ENCODE data around the gene KCNJ5. TPM values are rescaled to one million over a fixed set of nuclear protein-coding genes. Genes with fewer than 3 reads are reported as not detected.

KCNJ5 gene
- total RNA-seq, 1 donor from 2014 or later: 8.5 TPM

Other genes starting within 250 kb of the KCNJ5 start
- 69.7 TPM for gene FLI1, start 197.3 kb upstream of the KCNJ5 start, total RNA-seq
- 0.23 TPM for gene KCNJ1, start 24.1 kb upstream of the KCNJ5 start, total RNA-seq
- gene TP53AIP1, start 51.5 kb downstream of the KCNJ5 start, total RNA-seq: not detected